Activated CD4-positive, alpha-beta T cell treated with anti-CD3 and anti-CD28 coated beads, Interleukin-2, amount 50 U/mL, for 24 hours (primary cell): Measurements from ENCODE around the gene PSMF1.
"Not testable (repeated sequence)": the region's sequence is repeated elsewhere in the genome, so short reads cannot be mapped to it uniquely, and the experiment has no call there.

Experiments used
- DNase-seq, 2 donors: peaks; one replicate each; pipeline ENCODE4 v3.0.0-alpha.2; 2020; ENCODE audit warnings: low read depth in 1 of 2, low spot score in 1 of 2

PSMF1 gene

GRCh38 chr20:1212607-1213396 is 94.4 kb downstream of the PSMF1 start:
- DNase-seq, result peak; percentile 40 to 61

- no peak for DNase-seq
Observed at GRCh38 chr20:1214838-1215261, 96.4 kb downstream of the PSMF1 start.

GRCh38 chr20:1215386-1216170 is 97.2 kb downstream of the PSMF1 start:
- peak; percentile 11 to 35 for DNase-seq

GRCh38 chr20:1216527-1217427 is 98.4 kb downstream of the PSMF1 start:
- not testable (repeated sequence) for DNase-seq
